ENCODE results near the gene R3HDML. TPM values are rescaled to one million over a fixed set of nuclear protein-coding genes. Genes with fewer than 3 reads are reported as not detected.
"Not testable (repeated sequence)": the region's sequence is repeated elsewhere in the genome, so short reads cannot be mapped to it uniquely, and the experiment has no call there.

Gene R3HDML
- polyA plus RNA-seq (ENCODE audit: insufficient read length): not detected

GRCh38 chr20:44336725-44337380 lies at the start of gene R3HDML:
Gene R3HDML (plus strand): TSS chr20:44337043. CDS start chr20:44337158, 115 bp downstream.
- no peak for DNase-seq (ENCODE audit: low read depth)

- no peak for DNase-seq (ENCODE audit: low read depth)
These were observed 49.4 kb upstream of the R3HDML start for GRCh38 chr20:44287272-44288097.

DNA sequence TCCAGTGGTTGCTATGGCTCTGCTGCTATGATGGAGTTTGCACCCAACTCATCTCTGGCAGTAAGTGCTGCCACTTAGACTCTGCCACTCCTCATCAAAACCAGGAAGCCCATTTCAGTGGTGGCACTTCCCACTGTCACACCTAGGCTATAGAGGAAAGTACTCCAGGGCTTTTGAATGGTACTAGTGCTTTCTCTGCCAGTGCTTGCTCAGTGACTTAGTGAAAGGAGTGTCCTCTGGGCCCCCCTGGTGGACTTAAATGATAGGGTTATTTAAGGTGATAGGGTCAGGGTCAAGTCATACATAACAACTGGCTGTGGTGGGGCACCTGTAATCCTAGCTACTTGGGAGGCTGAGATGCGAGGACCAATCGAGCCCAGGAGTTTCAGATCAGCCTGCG lies 48.6 kb upstream of the R3HDML start:
- no peak for DNase-seq (ENCODE audit: low read depth)

DNA sequence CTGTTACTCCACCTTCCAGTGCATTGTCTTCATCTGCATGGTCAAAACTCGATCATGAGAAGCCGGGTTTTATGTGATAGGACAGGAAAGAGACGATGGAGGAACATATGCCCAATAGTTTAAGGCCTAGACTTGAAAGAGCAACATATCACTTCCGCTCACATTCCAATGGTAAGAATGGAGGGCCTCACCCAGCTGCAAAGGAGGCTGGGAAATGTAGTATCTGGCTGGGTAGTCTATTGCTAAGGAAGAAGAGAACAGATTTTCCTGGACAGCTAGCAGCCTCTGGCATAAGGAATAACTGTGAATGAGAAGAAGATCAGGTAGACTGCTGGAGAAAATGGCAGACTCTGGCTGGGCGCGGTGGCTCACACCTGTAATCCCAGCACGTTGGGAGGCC lies 45.1 kb upstream of the R3HDML start:
- no peak for DNase-seq (ENCODE audit: low read depth)

- no peak for DNase-seq (ENCODE audit: low read depth)
These were observed 40.8 kb upstream of the R3HDML start for GRCh38 chr20:44296011-44296410.

GRCh38 chr20:44297721-44298120 lies 39.1 kb upstream of the R3HDML start:
- DNase-seq (ENCODE audit: low read depth): no peak

- DNase-seq (ENCODE audit: low read depth): not testable (repeated sequence)
These were observed 37.8 kb upstream of the R3HDML start for GRCh38 chr20:44299011-44299535.

- DNase-seq (ENCODE audit: low read depth): no peak
These were observed 35.6 kb upstream of the R3HDML start for GRCh38 chr20:44301285-44301684.

DNA sequence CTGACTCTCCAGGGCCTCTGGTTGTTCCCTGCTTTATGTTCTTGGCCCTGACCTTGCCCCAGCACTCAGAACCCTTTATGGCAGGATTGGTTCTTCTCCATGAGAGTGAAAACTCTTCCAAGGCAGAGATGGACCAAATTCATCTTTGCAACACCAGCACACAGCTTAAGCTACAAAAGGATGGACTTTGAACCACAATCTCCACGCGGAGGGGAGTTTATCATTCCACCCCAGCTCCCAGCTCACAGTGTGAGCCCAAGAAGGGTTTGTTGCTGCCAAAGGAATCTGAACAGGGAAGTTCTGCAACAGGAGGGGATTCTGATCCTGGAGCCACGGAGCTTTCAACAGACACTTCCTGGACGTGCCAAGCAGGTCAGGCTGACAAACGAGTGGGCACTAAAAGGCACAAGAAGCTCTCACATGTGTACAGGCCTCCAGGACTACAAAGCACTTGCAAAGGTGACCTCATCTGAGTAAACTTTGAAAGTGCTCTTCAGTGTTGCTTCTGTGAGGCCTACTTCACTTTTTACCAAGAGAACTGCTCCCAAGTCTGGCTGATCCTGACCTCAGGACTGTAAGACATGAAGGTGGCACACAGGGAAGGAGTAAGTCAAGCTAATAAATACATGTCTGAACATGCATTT lies 34.7 kb upstream of the R3HDML start:
- DNase-seq (ENCODE audit: low read depth): no peak

- no peak for DNase-seq (ENCODE audit: low read depth)
These were observed 34.1 kb upstream of the R3HDML start for GRCh38 chr20:44302736-44303135.

DNA sequence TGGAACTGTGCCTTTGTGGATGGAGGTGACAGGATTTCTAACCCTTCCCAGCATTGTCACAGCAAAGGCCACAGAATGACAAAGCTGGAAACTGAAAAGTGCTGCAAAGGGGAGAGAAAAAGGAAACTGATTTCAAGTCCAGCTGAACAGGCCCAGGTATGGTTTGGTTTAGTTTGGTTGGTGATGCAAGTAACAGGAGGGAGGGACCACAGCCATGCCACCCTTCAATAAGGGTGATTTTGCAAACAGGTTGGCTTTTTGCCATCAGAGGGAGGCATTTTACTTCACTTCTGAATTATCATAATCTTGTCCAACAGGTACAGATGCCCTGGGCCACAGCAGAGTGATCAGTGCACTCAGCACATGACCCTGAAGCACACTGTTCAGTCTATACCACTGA lies 32.5 kb upstream of the R3HDML start:
- DNase-seq (ENCODE audit: low read depth): no peak

DNA sequence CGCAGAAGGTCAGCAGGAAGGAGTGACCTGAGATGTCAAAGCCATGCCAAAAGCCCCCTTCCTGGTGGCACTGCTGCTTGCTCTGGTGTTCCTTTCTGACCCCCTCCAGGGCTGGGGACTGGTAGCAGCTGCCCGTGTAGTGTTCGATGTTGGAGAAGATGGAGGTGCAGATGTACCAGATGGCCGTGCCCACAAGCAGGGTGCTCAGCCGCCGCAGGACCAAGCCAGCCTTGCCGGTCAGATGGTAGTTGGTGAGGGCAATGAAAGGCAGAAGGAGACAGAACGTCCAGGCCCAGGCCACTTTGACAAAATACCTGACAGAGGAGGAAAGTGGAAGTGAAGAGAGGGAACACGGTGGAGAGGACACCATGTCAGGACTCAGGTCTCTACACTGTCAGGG lies 29.9 kb upstream of the R3HDML start:
- no peak for DNase-seq (ENCODE audit: low read depth)

DNA sequence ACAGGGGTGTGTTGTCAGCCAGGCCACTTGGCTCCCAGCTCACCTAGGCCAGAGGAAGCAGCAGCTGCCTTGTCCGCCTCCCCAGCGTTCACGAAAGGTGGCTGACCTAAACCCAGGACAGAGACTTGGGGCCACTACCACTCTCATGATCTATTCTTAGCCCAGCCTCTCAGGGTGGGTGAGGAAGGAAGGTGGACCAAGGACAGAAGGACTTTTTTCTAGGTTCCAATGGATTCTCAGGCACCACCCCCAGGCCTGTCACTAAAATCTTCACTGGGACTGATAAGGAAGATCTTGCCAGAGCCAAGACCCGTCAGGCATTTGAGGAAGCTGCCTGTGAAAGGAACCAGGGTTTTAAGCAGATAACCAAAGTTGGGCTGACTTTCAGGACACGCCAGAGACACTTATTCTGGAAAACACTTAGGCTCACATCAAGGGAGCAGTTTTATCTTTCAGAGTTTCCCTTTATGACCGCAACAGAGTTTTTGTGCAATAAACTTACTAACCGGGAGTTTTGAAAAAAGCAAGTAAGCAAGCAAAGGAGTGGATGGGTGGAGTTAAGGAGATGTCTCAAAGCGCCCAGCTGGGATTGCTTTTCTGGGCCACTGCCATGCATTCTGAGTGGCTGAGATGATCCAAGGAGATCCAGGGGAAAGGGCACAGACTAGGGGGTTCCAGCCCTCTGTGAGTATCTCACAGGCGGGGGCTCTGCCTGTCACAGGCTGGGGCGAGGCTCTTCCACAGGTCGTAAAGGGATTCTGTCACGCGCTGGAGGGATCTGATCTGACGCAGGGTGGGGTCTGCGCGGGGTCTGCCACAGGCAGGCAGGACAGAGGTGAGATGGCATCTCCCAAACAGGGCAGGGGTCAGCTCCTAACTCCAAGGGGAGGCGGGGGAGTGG lies 26.8 kb upstream of the R3HDML start:
- no peak for DNase-seq (ENCODE audit: low read depth)

GRCh38 chr20:44310664-44311639 lies 25.9 kb upstream of the R3HDML start, which contains the start of gene FITM2:
Gene FITM2 (minus strand): TSS chr20:44311202. CDS start chr20:44311148, 54 bp downstream.
- peak; percentile 93 for DNase-seq (ENCODE audit: low read depth)

DNA sequence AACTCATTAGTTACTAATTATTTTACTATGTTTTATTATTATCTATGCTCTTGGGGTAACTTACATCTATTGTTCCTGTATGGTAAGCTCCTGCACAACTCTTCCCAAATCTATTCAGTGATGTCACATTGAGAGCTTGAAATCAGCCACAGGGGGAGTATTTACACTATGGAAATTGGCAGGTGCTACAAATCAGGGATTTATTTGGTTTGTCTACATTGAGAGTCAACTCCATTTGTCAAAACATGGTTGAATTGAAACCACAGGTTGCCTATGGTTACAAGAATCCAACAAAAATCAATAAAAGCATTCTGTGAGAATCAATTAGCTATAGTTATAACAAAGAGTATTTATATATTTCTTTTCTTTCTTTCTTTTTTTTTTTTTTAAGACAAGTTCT lies 22.0 kb upstream of the R3HDML start:
- no peak for DNase-seq (ENCODE audit: low read depth)

DNA sequence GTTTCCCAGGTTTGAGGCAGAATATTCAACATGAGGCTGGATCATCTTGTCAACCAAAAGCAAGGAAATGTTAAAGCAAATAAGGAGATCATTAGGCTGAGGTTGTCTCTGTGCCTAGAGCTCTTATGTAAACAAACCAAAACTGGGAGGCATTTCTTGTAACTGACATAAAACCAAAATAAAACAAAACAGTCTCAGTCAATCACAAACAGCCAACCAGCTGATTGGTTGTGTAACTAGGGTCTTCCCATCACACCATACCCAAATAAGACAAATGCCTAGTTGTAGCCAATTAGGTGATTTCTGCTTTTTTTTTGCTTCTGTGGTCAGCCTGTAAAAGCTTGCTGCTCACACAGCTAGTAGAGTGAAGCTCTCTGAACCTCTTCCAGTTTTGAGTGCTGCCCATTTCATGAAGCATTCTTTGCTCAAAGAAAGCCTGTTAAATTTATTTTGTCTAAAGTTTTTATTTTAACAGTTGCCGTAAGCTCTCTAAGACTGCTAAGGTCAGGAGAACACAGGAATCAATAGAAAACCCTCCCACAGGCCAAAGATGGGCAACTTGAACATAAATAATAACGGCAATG lies 16.9 kb upstream of the R3HDML start:
- DNase-seq (ENCODE audit: low read depth): no peak

DNA sequence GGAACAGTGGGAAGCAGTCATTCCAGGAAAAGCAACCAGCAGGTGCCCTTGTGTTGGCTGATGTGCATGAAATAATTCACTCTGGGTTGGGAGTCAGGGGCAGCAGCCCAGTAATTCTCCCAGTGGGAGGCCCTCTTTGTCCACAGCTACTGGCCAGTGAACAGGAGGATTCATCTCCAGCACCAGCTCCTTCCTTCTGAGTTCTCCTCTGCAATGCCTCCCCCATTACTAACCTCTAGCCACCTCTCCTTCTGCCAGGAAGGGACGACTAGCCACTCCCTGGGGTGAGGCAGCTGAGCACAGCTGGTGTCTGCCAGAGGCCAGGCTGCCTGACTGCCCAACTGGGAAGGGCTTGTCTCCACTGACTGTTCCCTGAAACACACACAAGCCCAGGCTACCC lies 12.5 kb upstream of the R3HDML start:
- DNase-seq (ENCODE audit: low read depth): no peak

- DNase-seq (ENCODE audit: low read depth): no peak
These were observed 10.3 kb upstream of the R3HDML start for GRCh38 chr20:44326391-44327159.

- DNase-seq (ENCODE audit: low read depth): not testable (repeated sequence)
These were observed 9.1 kb upstream of the R3HDML start for GRCh38 chr20:44327748-44328147.
